Trophoblast cell (in vitro differentiated cells and primary cell): ENCODE data around the gene CAMK2N2.

Source experiments
- DNase-seq, 2 donors: peaks; one replicate each; pipeline ENCODE4 v3.0.0-alpha.2; 2016
- H2AFZ ChIP-seq: 2 replicates; pipeline ENCODE4 v1.6.1; 2013; ENCODE audit warnings: low read length, moderate library complexity, mild to moderate bottlenecking; ENCODE audit not compliant: insufficient read depth, poor library complexity
- H2AK5ac ChIP-seq: 2 replicates; pipeline ENCODE4 v1.6.1; 2013; ENCODE audit warnings: mild to moderate bottlenecking, low read length
- H2BK120ac ChIP-seq: 2 replicates; pipeline ENCODE4 v1.6.1; 2013; ENCODE audit warnings: low read length, mild to moderate bottlenecking, moderate library complexity; ENCODE audit not compliant: insufficient read depth, poor library complexity
- H2BK12ac ChIP-seq: 2 replicates; pipeline ENCODE4 v1.6.1; 2013; ENCODE audit warnings: mild to moderate bottlenecking, low read length, moderate library complexity
- H2BK5ac ChIP-seq: 2 replicates; pipeline ENCODE4 v1.6.1; 2013; ENCODE audit warnings: low read length, low read depth, moderate library complexity, mild to moderate bottlenecking; ENCODE audit not compliant: poor library complexity
- H3K14ac ChIP-seq: 2 replicates; pipeline ENCODE4 v1.6.1; 2013; ENCODE audit warnings: mild to moderate bottlenecking, low read length
- H3K18ac ChIP-seq: 2 replicates; pipeline ENCODE4 v1.6.1; 2013; ENCODE audit warnings: mild to moderate bottlenecking, low read length
- H3K23ac ChIP-seq: 2 replicates; pipeline ENCODE4 v1.6.1; 2013; ENCODE audit warnings: low read length
- H3K27ac ChIP-seq: 2 replicates; pipeline ENCODE4 v1.5.1; 2013; ENCODE audit warnings: low read depth, mild to moderate bottlenecking, inconsistent platforms, low read length, moderate library complexity
- H3K27me3 ChIP-seq: 2 replicates; pipeline ENCODE4 v1.6.1; 2013; ENCODE audit warnings: inconsistent platforms, mild to moderate bottlenecking, low read length, moderate library complexity; ENCODE audit not compliant: insufficient read depth
- H3K36me3 ChIP-seq, 2 experiments: 1 replicate in 1 of 2; 2 replicates in 1 of 2; pipeline ENCODE4 v1.6.1; 2013; ENCODE audit warnings: low read length in 2 of 2, mild to moderate bottlenecking in 2 of 2, moderate library complexity in 1 of 2; ENCODE audit not compliant: insufficient read depth in 2 of 2, control insufficient read depth in 1 of 2
- H3K4ac ChIP-seq: 2 replicates; pipeline ENCODE4 v1.6.1; 2013; ENCODE audit warnings: low read depth, mild to moderate bottlenecking, low read length, moderate library complexity
- H3K4me1 ChIP-seq, 2 experiments: 1 replicate in 1 of 2; 2 replicates in 1 of 2; pipeline ENCODE4 v1.6.1; 2013; ENCODE audit warnings: low read length in 2 of 2, mild to moderate bottlenecking in 2 of 2, moderate library complexity in 1 of 2; ENCODE audit not compliant: insufficient read depth in 2 of 2, control insufficient read depth in 1 of 2
- H3K4me2 ChIP-seq: 2 replicates; pipeline ENCODE4 v1.6.1; 2013; ENCODE audit warnings: inconsistent platforms, mild to moderate bottlenecking, low read length, moderate library complexity
- H3K4me3 ChIP-seq: 2 replicates; pipeline ENCODE4 v1.5.1; 2013; ENCODE audit warnings: mild to moderate bottlenecking, low read depth, low read length, inconsistent platforms
- H3K79me1 ChIP-seq: one replicate; pipeline ENCODE4 v1.6.1; 2013; ENCODE audit warnings: low read length
- H3K79me2 ChIP-seq: 2 replicates; pipeline ENCODE4 v1.6.1; 2013; ENCODE audit warnings: low read length, mild to moderate bottlenecking; ENCODE audit not compliant: control insufficient read depth, insufficient read depth, poor library complexity
- H3K9ac ChIP-seq: 2 replicates; pipeline ENCODE4 v1.6.1; 2013; ENCODE audit warnings: mild to moderate bottlenecking, low read length
- H3K9me3 ChIP-seq: 2 replicates; pipeline ENCODE4 v1.6.1; 2013; ENCODE audit warnings: low read depth, mild to moderate bottlenecking, control low read depth, inconsistent platforms, low read length; ENCODE audit not compliant: insufficient read depth
- H4K12ac ChIP-seq: 2 replicates; pipeline ENCODE4 v1.6.1; 2013; ENCODE audit warnings: low read depth, mild to moderate bottlenecking, low read length, moderate library complexity
- H4K8ac ChIP-seq: 2 replicates; pipeline ENCODE4 v1.6.1; 2013; ENCODE audit warnings: low read depth, mild to moderate bottlenecking, low read length, moderate library complexity
- H4K91ac ChIP-seq: one replicate; pipeline ENCODE4 v1.6.1; 2013; ENCODE audit warnings: low read depth, mild to moderate bottlenecking, low read length, moderate library complexity
- WGBS: extraction: QIAGEN DNeasy Blood & Tissue Kit; methylation state at CpG from one replicate; pipeline ENCODE4 v1.1.7; 2013; ENCODE audit warnings: missing lambda C conversion rate; ENCODE audit not compliant: insufficient read length, insufficient coverage; ENCODE audit errors: extremely low coverage; 5-methylcytosine and 5-hydroxymethylcytosine counted together

Gene CAMK2N2

DNA sequence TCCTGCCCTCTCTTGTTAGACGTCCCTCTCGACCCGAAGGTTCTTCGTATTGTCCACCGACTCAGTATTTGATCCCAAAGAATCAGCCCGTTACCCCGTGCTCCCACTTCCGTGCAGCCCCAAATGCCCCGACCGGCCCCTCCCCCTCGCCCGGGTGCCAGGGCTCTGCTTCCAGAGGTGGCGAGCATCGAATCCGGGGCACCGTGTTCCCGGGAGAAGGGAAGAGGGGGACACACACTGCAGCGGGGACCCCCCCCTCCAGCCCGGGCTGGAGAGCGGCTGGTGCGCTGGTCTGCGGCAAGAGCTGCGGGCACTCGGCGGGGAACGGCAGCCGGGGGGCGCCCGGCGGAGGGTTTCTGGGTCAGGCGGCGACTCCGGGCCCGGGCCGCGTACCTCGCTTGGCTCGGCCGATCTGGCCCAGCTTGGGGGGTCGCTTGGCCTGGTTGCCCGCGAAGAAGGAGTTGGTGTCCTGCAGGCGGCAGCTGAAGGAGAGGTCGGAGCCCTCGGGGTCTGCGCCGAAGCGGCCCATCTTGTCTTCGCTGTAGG is 556 bp downstream of the CAMK2N2 start:
- Histone ChIP-seq H3K9ac (no peak overlapping the region), H3K23ac (no peak overlapping the region), H3K79me1 (no peaks in the 10 kb centered on the region), H4K8ac (no peak overlapping the region), H3K36me3 (no peaks in the 10 kb centered on the region), H3K4me2 (peak overlapping the region; percentile 81), H3K27me3 (peaks cover 37% of the 10 kb centered on the region), H2AK5ac (no peak overlapping the region), H2BK120ac (no peak overlapping the region), H2BK12ac (no peak overlapping the region), H2AFZ (no peak overlapping the region), H4K12ac (no peak overlapping the region), H3K79me2 (no peaks in the 10 kb centered on the region), H4K91ac (no peak overlapping the region), H3K4me1 (peaks cover 15% of the 10 kb centered on the region in 2 experiments), H3K14ac (no peak overlapping the region), H2BK5ac (no peak overlapping the region), H3K4me3 (peak overlapping the region; percentile 68), H3K4ac (no peak overlapping the region), H3K9me3 (peaks cover 8% of the 10 kb centered on the region), H3K18ac (no peak overlapping the region), H3K27ac (no peak overlapping the region)
- no CpG with 5 or more reads among the region's 49 CpGs for WGBS
- no peak for DNase-seq

DNA sequence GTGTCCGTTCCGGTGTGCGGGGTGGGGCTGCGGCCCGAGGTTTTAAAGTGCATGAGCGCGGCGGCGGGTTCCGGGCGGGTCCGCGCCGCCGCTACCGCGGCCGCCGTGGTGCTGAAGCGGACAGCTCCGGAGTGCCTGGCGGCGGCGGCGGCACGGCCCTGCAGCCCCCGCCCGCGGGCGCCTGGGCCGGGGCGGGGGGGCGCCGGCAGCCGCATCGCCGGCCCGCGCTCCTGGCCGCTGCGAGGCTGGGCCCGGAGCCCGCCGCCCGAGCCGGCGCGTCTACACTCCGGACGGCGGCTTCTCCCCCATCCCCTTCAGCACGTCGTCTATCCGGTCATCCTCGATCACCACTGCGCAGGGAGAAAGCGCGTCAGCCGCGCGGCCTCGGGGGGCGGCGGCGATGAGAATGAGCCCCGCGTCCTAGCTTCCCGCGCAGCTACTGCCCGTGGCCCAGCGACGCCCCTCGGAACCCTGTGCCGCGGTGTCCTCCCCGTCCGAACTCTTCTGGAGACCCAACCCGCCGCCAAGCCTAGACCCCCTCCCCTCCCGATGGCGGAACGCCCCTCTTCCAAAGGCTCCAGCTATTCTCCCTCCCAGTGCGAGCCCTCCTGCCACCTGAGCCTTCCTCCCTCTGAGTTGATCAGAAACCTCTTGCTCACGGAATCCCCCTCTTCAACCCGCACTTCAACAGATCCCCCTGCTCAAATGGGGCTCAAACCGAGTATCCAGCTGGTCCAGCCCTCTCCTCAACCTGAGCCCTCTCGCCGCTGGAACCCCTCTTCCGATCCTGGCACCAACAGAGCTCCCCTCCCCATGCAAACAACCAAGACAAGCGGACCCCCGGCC is 1.3 kb downstream of the CAMK2N2 start:
- no peak overlapping the region for H3K4me3 ChIP-seq
- peaks cover 8% of the 10 kb centered on the region for H3K9me3 ChIP-seq
- H3K4me1 ChIP-seq: peaks cover 15% of the 10 kb centered on the region in 2 experiments
- H3K14ac ChIP-seq: no peak overlapping the region
- H2BK120ac ChIP-seq: no peak overlapping the region
- no peaks in the 10 kb centered on the region for H3K79me1 ChIP-seq
- H3K79me2 ChIP-seq: no peaks in the 10 kb centered on the region
- no peak overlapping the region for H2BK12ac ChIP-seq
- H3K27ac ChIP-seq: no peak overlapping the region
- no peak overlapping the region for H4K91ac ChIP-seq
- H3K4me2 ChIP-seq: peak overlapping the region; percentile 81
- no peak overlapping the region for H2AK5ac ChIP-seq
- H2BK5ac ChIP-seq: no peak overlapping the region
- H3K27me3 ChIP-seq: peaks cover 37% of the 10 kb centered on the region
- no peak overlapping the region for H3K23ac ChIP-seq
- no peak overlapping the region for H3K9ac ChIP-seq
- WGBS: no CpG with 5 or more reads among the region's 91 CpGs
- no peaks in the 10 kb centered on the region for H3K36me3 ChIP-seq
- H4K8ac ChIP-seq: no peak overlapping the region
- H3K4ac ChIP-seq: no peak overlapping the region
- no peak overlapping the region for H4K12ac ChIP-seq
- peak in 1 of 2 donors; percentile 47 for DNase-seq
- no peak overlapping the region for H2AFZ ChIP-seq
- no peak overlapping the region for H3K18ac ChIP-seq

DNA sequence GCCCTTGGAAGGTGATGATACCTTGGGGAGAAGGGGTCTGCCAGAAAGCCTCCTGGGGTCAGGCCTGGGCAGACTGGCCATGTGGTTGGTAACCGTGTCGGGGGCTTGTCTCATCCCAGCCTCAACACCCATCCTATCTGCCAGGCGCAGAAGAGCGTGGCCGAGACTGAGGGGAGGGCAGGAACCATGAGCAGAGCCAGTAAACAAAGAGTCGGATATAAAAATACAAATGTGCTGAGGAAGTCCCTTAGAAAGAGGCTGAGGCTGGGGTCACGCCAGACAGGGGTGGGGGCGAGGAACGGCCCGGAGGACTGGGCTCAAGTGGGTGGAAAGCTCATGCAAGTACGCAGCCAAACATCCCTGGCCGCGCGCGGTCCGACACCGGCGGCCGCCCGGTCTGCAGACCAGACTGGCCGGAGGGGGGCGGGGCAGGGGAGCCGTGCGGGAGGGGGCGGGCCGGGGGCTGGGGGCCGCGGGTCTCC is 1.9 kb downstream of the CAMK2N2 start:
- no peak overlapping the region for H2AK5ac ChIP-seq
- H3K9ac ChIP-seq: no peak overlapping the region
- H2BK120ac ChIP-seq: no peak overlapping the region
- H3K79me1 ChIP-seq: no peaks in the 10 kb centered on the region
- no peak overlapping the region for H4K12ac ChIP-seq
- H3K36me3 ChIP-seq: no peaks in the 10 kb centered on the region
- H4K91ac ChIP-seq: no peak overlapping the region
- no peak overlapping the region for H3K4ac ChIP-seq
- no CpG with 5 or more reads among the region's 28 CpGs for WGBS
- peaks cover 8% of the 10 kb centered on the region for H3K9me3 ChIP-seq
- DNase-seq: no peak
- H3K4me3 ChIP-seq: peak overlapping the region; percentile 51
- H3K23ac ChIP-seq: no peak overlapping the region
- H2BK12ac ChIP-seq: no peak overlapping the region
- no peak overlapping the region for H2AFZ ChIP-seq
- H2BK5ac ChIP-seq: no peak overlapping the region
- H3K18ac ChIP-seq: no peak overlapping the region
- no peak overlapping the region for H4K8ac ChIP-seq
- H3K79me2 ChIP-seq: no peaks in the 10 kb centered on the region
- peaks cover 37% of the 10 kb centered on the region for H3K27me3 ChIP-seq
- no peak overlapping the region for H3K14ac ChIP-seq
- no peak overlapping the region for H3K4me2 ChIP-seq
- H3K27ac ChIP-seq: no peak overlapping the region
- peaks cover 15% of the 10 kb centered on the region in 2 experiments for H3K4me1 ChIP-seq

DNA sequence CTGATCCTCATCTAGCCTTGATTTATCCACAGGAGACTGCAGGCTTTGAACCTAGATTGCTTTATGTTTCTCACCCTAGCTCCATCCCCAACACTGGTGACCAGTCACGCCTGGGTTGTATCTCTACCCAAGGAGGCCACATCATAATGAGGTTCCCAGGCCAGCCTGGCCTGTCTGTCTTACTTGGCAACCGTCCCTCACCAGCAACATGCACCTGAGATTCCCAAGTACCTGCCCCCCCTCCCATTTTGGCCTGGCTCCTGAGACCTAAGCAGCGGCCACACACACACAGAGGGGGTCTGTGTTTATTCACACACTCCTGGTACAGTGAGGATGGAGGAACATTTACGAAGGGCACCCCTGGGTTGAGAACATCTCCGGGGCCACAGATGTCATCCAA is 2.4 kb downstream of the CAMK2N2 start:
- Histone ChIP-seq H3K36me3 (no peaks in the 10 kb centered on the region), H3K4me3 (no peak overlapping the region), H3K23ac (no peak overlapping the region), H3K9me3 (peaks cover 8% of the 10 kb centered on the region), H3K4me2 (no peak overlapping the region), H2BK120ac (no peak overlapping the region), H3K79me2 (no peaks in the 10 kb centered on the region), H3K4me1 (peaks cover 15% of the 10 kb centered on the region in 2 experiments), H4K91ac (no peak overlapping the region), H2AK5ac (no peak overlapping the region), H3K27me3 (peaks cover 37% of the 10 kb centered on the region), H3K18ac (no peak overlapping the region), H3K9ac (no peak overlapping the region), H2BK5ac (no peak overlapping the region), H3K79me1 (no peaks in the 10 kb centered on the region), H2AFZ (no peak overlapping the region), H2BK12ac (no peak overlapping the region), H3K27ac (no peak overlapping the region), H4K12ac (no peak overlapping the region), H3K14ac (no peak overlapping the region), H4K8ac (no peak overlapping the region), H3K4ac (no peak overlapping the region)
- DNase-seq: no peak
- no CpG with 5 or more reads among the region's 5 CpGs for WGBS
